ENCODE data around the gene KCND3. TPM values are rescaled to one million over a fixed set of nuclear protein-coding genes. Genes with fewer than 3 reads are reported as not detected.

The KCND3 gene
- total and polyA plus RNA-seq, 12 donors, result 3.5 to 24.7 (median 15.2) TPM

GRCh38 chr1:111886741-111887140 lies 102.7 kb downstream of the KCND3 start:
- intact Hi-C loops (cut with DNase I), result loop anchor here in 3 of 10 donors (10.0 kb wide), 1 partner anchor 448 kb away; no protein-coding TSS in a partner anchor
- WGBS, 2 donors, result 45 to 53% methylated on average over 2 of the region's 2 CpGs
- no peak for DNase-seq
- TF ChIP-seq, protein P1, sequence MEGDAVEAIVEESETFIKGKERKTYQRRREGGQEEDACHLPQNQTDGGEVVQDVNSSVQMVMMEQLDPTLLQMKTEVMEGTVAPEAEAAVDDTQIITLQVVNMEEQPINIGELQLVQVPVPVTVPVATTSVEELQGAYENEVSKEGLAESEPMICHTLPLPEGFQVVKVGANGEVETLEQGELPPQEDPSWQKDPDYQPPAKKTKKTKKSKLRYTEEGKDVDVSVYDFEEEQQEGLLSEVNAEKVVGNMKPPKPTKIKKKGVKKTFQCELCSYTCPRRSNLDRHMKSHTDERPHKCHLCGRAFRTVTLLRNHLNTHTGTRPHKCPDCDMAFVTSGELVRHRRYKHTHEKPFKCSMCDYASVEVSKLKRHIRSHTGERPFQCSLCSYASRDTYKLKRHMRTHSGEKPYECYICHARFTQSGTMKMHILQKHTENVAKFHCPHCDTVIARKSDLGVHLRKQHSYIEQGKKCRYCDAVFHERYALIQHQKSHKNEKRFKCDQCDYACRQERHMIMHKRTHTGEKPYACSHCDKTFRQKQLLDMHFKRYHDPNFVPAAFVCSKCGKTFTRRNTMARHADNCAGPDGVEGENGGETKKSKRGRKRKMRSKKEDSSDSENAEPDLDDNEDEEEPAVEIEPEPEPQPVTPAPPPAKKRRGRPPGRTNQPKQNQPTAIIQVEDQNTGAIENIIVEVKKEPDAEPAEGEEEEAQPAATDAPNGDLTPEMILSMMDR (IDR thresholded peaks at IDR 0.05), result no peak
- Histone ChIP-seq H3K27me3 (no peaks in the 10 kb centered on the region), H3K9me3 (no peaks in the 10 kb centered on the region), H3K36me3 (no peaks in the 10 kb centered on the region), H3K4me1 (peaks cover 0 to 41% (median 8%) of the 10 kb centered on the region in 9 donors), H3K4me3 (no peak overlapping the region), H3K27ac (peak overlapping the region in 2 of 10 donors; percentile 31 to 36)
- no peak for ATAC-seq

GRCh38 chr1:111884772-111885443 lies 104.6 kb downstream of the KCND3 start:
- Histone ChIP-seq H3K27ac (peak overlapping the region in 3 of 10 donors; percentile 4 to 48 (median 5)), H3K36me3 (no peaks in the 10 kb centered on the region), H3K4me1 (peaks cover 7 to 57% (median 22%) of the 10 kb centered on the region in 9 donors), H3K9me3 (no peaks in the 10 kb centered on the region), H3K27me3 (no peaks in the 10 kb centered on the region), H3K4me3 (no peak overlapping the region)
- intact Hi-C loops (cut with DNase I), result loop anchor here in 4 of 10 donors (5.0 to 10.0 kb wide), 2 partner anchors 107 to 450 kb away; no protein-coding TSS in a partner anchor
- TF ChIP-seq, protein P1 (IDR thresholded peaks at IDR 0.05), result peak in 6 of 9 donors; percentile 9 to 49 (median 38)
- 71 to 77% methylated on average over 8 of the region's 8 CpGs for WGBS, 2 donors
- ATAC-seq (peak in 5 of 8 donors; percentile 52 to 79 (median 64)), DNase-seq (no peak)

DNA sequence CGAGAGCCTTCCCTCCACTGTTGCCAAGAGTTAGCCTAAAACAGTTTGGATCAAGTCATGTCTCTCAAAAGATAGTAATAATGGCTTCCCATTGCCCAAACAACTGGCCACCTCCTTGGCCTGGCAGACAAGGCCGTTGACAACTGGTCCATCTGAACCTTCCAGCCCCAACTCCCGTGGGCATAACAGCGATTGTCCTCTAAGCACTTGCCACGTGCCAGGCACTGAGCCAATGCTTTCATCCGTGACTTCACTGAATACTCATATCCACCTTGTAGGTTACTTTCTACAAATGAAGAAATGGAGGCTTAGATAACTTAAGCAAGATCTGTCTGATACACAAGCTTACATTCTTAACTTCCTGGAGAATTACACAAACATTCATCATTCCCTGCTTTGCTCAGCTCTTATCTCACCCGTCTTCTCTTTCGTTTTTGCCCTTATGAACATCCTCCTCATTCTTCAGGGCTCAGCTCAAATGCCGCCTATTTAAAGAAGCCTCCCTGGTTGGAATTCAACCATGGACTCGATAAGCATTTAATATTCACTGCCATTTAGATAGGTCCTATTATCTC lies 106.4 kb downstream of the KCND3 start:
- Histone ChIP-seq H3K27me3 (no peaks in the 10 kb centered on the region), H3K4me3 (no peak overlapping the region), H3K27ac (no peak overlapping the region), H3K36me3 (no peaks in the 10 kb centered on the region), H3K4me1 (peaks cover 7 to 61% (median 23%) of the 10 kb centered on the region in 9 donors), H3K9me3 (no peaks in the 10 kb centered on the region)
- WGBS, 2 donors, result 48 to 61% methylated on average over 10 of the region's 10 CpGs
- DNase-seq (no peak), ATAC-seq (no peak)
- intact Hi-C loops (cut with DNase I), result loop anchor here in 4 of 10 donors (5.0 to 10.0 kb wide), 2 partner anchors 109 to 452 kb away; no protein-coding TSS in a partner anchor
- TF ChIP-seq, protein P1 (IDR thresholded peaks at IDR 0.05), result no peak

GRCh38 chr1:111882559-111882958 lies 106.9 kb downstream of the KCND3 start:
- no peaks in the 10 kb centered on the region for H3K36me3 ChIP-seq
- ATAC-seq, result no peak
- H3K9me3 ChIP-seq, result no peaks in the 10 kb centered on the region
- H3K4me1 ChIP-seq, result peaks cover 7 to 62% (median 24%) of the 10 kb centered on the region in 9 donors
- no peak overlapping the region for H3K4me3 ChIP-seq
- H3K27me3 ChIP-seq, result no peaks in the 10 kb centered on the region
- H3K27ac ChIP-seq, result no peak overlapping the region
- TF ChIP-seq, protein P1 (IDR thresholded peaks at IDR 0.05), result no peak
- 85 to 86% methylated on average over 6 of the region's 6 CpGs for WGBS, 2 donors
- no peak for DNase-seq
- intact Hi-C loops (cut with DNase I), result loop anchor here in 4 of 10 donors (5.0 to 10.0 kb wide), 2 partner anchors 110 to 452 kb away; no protein-coding TSS in a partner anchor

Data from heart right ventricle (tissue), 16 donors.